Diencephalon (tissue), 1 donor: ENCODE results near the gene CLDN15. TPM values are rescaled to one million over a fixed set of nuclear protein-coding genes. Genes with fewer than 3 reads are reported as not detected.

Experiments used
- small RNA-seq: library from RNA; depleted of rRNA; stranded (forward); fragments of <200 nt; gene quantifications from one replicate; pipeline ENCODE3, GENCODE V24; 2014
- total RNA-seq: library from RNA; depleted of rRNA; stranded (reverse); fragments of >200 nt; gene quantifications from one replicate; pipeline ENCODE4 v1.2.3, GENCODE V29; 2014

Gene CLDN15, protein sequence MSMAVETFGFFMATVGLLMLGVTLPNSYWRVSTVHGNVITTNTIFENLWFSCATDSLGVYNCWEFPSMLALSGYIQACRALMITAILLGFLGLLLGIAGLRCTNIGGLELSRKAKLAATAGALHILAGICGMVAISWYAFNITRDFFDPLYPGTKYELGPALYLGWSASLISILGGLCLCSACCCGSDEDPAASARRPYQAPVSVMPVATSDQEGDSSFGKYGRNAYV
- 4.2 TPM for total RNA-seq

DNA sequence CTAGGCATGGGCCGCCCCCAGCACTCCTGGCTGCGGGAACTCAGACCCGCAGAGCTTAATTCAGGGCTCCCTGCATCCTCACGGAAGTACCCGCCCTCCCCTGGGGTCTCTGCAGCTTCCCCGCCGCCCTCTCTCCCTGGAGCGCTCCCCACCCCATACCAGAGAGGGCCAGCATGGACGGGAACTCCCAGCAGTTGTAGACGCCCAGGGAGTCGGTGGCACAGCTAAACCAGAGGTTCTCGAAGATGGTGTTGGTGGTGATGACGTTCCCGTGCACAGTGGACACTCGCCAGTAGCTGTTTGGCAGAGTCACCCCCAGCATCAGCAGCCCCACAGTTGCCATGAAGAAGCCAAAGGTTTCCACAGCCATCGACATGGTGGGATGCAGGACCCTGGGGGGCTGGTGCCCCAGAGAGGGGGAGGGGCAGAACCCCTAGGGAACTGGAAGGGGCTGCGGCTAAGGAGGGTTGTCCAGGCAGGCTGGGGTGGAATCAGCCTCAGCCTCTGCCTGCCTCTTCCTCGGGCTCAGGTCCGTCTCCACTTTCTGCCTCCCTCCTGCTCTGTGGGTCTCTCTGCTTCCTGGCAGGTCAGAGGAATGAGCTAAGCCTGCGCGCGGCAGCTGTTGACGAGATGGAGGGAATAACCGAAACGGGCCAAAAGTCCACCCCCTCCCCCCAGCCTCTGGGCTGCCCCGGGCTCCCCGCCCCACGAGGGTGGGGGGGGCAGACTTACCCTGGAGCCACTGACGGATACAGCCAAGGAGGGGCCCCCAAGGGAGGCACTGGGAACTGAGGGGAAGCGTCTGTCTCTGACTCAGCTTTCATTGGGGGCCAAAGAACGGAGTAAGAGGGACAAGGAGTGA, at the start of gene CLDN15:
Gene CLDN15, minus strand, starts transcription at position 597 of the 862 bp plus-strand sequence. Its CDS starts 221 bp downstream, at position 376.

DNA sequence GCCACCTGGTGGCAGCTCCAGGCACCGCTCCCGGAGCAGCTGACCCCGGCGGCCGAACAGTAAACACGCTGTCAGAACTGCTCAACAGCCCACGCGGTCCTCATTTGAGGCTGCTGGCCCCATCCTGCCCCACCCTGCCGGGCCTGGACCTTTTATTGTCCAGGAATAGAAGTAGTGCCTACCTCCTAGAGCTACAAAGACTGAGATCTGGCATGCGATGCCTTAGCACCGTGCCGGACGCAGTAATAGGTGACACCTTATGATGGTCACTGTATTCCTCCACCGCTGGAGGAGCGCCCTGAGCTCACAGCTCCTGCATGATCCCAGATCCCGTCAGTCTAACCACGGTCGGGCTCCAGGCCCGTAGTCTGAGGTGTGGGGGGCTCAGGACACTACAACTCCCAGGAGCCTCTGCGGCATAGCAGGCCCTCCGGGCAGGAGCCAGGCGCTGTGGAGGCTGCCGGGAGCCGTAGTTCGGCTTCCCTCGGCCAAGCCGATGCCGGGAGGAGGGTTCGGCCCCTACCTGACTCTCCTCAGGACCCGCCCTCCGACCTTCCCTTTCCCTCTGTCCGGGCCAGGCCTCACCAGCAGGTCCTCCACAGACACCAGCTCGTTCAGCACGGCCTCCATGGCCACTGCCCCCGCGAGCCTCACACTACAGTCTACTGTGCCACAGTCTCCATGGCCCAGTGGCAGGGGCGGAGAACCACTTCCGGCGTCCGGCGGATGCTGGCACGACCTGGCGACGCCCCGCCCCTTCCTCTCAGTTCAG, 7.0 kb upstream of the CLDN15 start, which contains the start of gene FIS1:
Gene FIS1, minus strand, starts transcription at position 707 of the 772 bp plus-strand sequence. Its CDS starts 77 bp downstream, at position 630.

GRCh38 chr7:101217388-101218235, 20.0 kb downstream of the CLDN15 start, which contains the start of the genes PLOD3 and ZNHIT1:
PLOD3 (minus strand) TSS chr7:101217581; CDS start chr7:101217274, 307 bp downstream.
ZNHIT1 (plus strand) TSS chr7:101218165; CDS start chr7:101218196, 31 bp downstream.

DNA sequence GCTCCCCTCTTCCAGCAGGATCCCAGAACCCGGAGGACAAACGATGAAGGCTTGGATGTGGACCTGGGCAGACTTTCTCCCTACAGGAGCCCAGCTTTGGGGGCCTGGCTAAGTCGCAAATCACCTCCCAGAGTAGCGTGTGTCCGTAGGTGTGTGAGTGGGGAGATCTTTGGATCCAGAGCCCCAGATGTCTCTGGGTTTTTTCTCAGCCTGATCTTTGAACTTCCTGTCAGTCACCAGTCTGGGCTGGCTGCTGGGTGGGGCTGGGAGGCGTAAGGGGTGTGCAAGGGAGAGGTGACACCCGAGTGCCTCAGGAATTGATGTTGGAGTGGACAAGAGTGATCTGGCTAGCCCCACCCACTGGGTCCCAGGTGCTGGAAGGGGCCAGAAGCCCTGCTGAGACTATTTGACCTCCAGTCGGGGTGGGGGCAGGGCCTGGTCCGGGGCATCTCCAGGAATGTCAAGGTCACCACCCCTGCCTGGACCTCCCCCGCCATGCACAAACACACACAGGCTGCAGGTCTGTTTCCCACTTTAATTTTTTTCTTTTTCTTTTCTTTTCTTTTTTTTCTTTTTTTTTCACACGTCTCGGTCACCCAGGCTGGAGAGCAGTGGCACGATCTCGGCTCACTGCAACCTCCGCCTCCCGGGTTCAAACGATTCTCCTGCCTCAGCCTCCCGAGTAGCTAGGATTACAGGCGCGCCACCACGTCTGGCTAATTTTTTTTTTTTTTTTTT, 36.6 kb downstream of the CLDN15 start, which contains the start of gene MOGAT3:
Gene MOGAT3, minus strand, starts transcription at position 175 of the 738 bp plus-strand sequence. CDS start 182 bp downstream, outside the sequence.

Small RNA genes within 50 kb of the gene (small RNA-seq; reads per million reads assigned to genes)
- not detected for gene RNU6-1104P

Other genes with a start within 250 kb of the CLDN15 start
- not detected for gene MUC17, start 217.7 kb downstream of the CLDN15 start, total RNA-seq
- 3.0 TPM for gene TRIM56, start 152.3 kb downstream of the CLDN15 start, total RNA-seq
- 0.23 TPM for gene SERPINE1, start 110.7 kb downstream of the CLDN15 start, total RNA-seq
- gene AP1S1, start 83.3 kb downstream of the CLDN15 start, total RNA-seq: 110 TPM
- 33.2 TPM for gene VGF, start 72.2 kb downstream of the CLDN15 start, total RNA-seq
- 2.1 TPM for gene NAT16, start 57.5 kb downstream of the CLDN15 start, total RNA-seq
- not detected for gene MOGAT3, start 36.8 kb downstream of the CLDN15 start, total RNA-seq
- gene PLOD3, start 20.2 kb downstream of the CLDN15 start, total RNA-seq: 24.0 TPM
- gene ZNHIT1, start 19.6 kb downstream of the CLDN15 start, total RNA-seq: 57.9 TPM
- gene FIS1, start 7.3 kb upstream of the CLDN15 start, total RNA-seq: 80.5 TPM
- gene IFT22, start 84.0 kb upstream of the CLDN15 start, total RNA-seq: 52.6 TPM
- 31.6 TPM for gene COL26A1, start 125.1 kb upstream of the CLDN15 start, total RNA-seq